Mammary microvascular endothelial cell (primary cell): ENCODE measurements around the gene NUP155. TPM values are rescaled to one million over a fixed set of nuclear protein-coding genes. Genes with fewer than 3 reads are reported as not detected.

Experiments
- total RNA-seq: library from RNA; depleted of rRNA; stranded (reverse); fragments of >200 nt; gene quantifications from 2 replicates; pipeline ENCODE4 v1.2.3, GENCODE V29; 2015

Gene NUP155
- total RNA-seq: 27.7 and 29.7 TPM in 2 replicates

GRCh38 chr5:37370864-37371726 is at the start of gene NUP155:
Gene NUP155 (minus strand): TSS chr5:37371106. CDS start chr5:37370977, 129 bp downstream.

GRCh38 chr5:37379100-37379628 is 8.3 kb upstream of the NUP155 start, which contains the start of gene WDR70:
Gene WDR70 (plus strand): TSS chr5:37379318. CDS start chr5:37379368, 50 bp downstream.

GRCh38 chr5:37248970-37249814 is 121.7 kb downstream of the NUP155 start, which contains the start of gene CPLANE1:
Gene CPLANE1 (minus strand): TSS chr5:37249376. CDS start chr5:37247698, 1,678 bp downstream.

Other genes with a start within 250 kb of the NUP155 start
- 8.5 and 12.6 TPM in 2 replicates for gene CPLANE1, start 121.7 kb downstream of the NUP155 start, total RNA-seq
- 16.2 and 25.0 TPM in 2 replicates for gene WDR70, start 8.2 kb upstream of the NUP155 start, total RNA-seq